ENCODE measurements around the gene ZNF83. TPM values are rescaled to one million over a fixed set of nuclear protein-coding genes. Genes with fewer than 3 reads are reported as not detected.
"Not testable (repeated sequence)": the region's sequence is repeated elsewhere in the genome, so short reads cannot be mapped to it uniquely, and the experiment has no call there.

Gene ZNF83
- total and polyA plus RNA-seq, 3 experiments from 2014 or later = 23.1 to 28.0 (median 26.9) TPM

GRCh38 chr19:52592301-52592700 lies 45.9 kb downstream of the ZNF83 start:
- Histone ChIP-seq H3K4me3 (ENCODE audit: low read length) (no peak overlapping the region), H3K27ac (ENCODE audit: low read depth, low read length) (no peak overlapping the region), H3K36me3 (ENCODE audit: insufficient read depth, low read length) (peaks cover 15% of the 10 kb centered on the region), H3K4me1 (ENCODE audit: insufficient read depth, low read length) (no peaks in the 10 kb centered on the region), H3K27me3 (ENCODE audit: insufficient read depth, low read length, poor library complexity, severe bottlenecking) (no peaks in the 10 kb centered on the region), H3K9me3 (ENCODE audit: low read length) (peaks cover 10% of the 10 kb centered on the region)
- Mint-ChIP-seq H3K4me1 (peaks cover 0 to 2% (median 0%) of the 10 kb centered on the region in 3 donors), H3K4me3 (no peak overlapping the region), H3K36me3 (peaks cover 13 to 58% (median 50%) of the 10 kb centered on the region in 3 donors), H3K27ac (no peak overlapping the region), H3K9me3 (peaks cover under 1 to 35% (median 14%) of the 10 kb centered on the region in 5 donors), H3K27me3 (no peaks in the 10 kb centered on the region)
- CTCF ChIA-PET = no interaction called here
- no peak for DNase-seq
- POLR2A ChIA-PET = no interaction called here

- H3K4me1 Mint-ChIP-seq = peaks cover 0 to 4% (median 0%) of the 10 kb centered on the region in 3 donors
- CTCF ChIA-PET = interaction anchor here (1.0 kb wide), 1 partner anchor 9 kb away, joined by 3 read pairs; no protein-coding TSS in a partner anchor
- DNase-seq = no peak
Measured at GRCh38 chr19:52590728-52591127, 47.4 kb downstream of the ZNF83 start.

GRCh38 chr19:52585604-52586003 lies 52.6 kb downstream of the ZNF83 start:
- no peak overlapping the region for H3K4me3 ChIP-seq (ENCODE audit: low read length)
- no peak overlapping the region for H3K27ac Mint-ChIP-seq
- no peak for DNase-seq
- H3K4me1 Mint-ChIP-seq = peaks cover 0 to 4% (median 0%) of the 10 kb centered on the region in 3 donors
- peaks cover 32% of the 10 kb centered on the region for H3K36me3 ChIP-seq (ENCODE audit: insufficient read depth, low read length)
- H3K9me3 Mint-ChIP-seq = peaks cover 19 to 64% (median 53%) of the 10 kb centered on the region in 5 donors
- CTCF ChIA-PET = no interaction called here
- POLR2A ChIA-PET = no interaction called here
- no peak overlapping the region for H3K4me3 Mint-ChIP-seq
- no peaks in the 10 kb centered on the region for H3K4me1 ChIP-seq (ENCODE audit: insufficient read depth, low read length)
- H3K9me3 ChIP-seq (ENCODE audit: low read length) = peaks cover 35% of the 10 kb centered on the region
- no peak overlapping the region for H3K27ac ChIP-seq (ENCODE audit: low read depth, low read length)
- H3K27me3 ChIP-seq (ENCODE audit: insufficient read depth, low read length, poor library complexity, severe bottlenecking) = no peaks in the 10 kb centered on the region
- H3K36me3 Mint-ChIP-seq = peaks cover 31 to 61% (median 60%) of the 10 kb centered on the region in 3 donors
- no peaks in the 10 kb centered on the region for H3K27me3 Mint-ChIP-seq

More at GRCh38 chr19:52590728-52591127, 47.4 kb downstream of the ZNF83 start:
- Histone ChIP-seq H3K27ac (ENCODE audit: low read depth, low read length) (no peak overlapping the region), H3K36me3 (ENCODE audit: insufficient read depth, low read length) (peaks cover 15% of the 10 kb centered on the region), H3K27me3 (ENCODE audit: insufficient read depth, low read length, poor library complexity, severe bottlenecking) (no peaks in the 10 kb centered on the region), H3K4me1 (ENCODE audit: insufficient read depth, low read length) (no peaks in the 10 kb centered on the region), H3K4me3 (ENCODE audit: low read length) (no peak overlapping the region), H3K9me3 (ENCODE audit: low read length) (peaks cover 2% of the 10 kb centered on the region)
- Mint-ChIP-seq H3K9me3 (peaks cover 0 to 30% (median 15%) of the 10 kb centered on the region in 5 donors), H3K27me3 (no peaks in the 10 kb centered on the region), H3K4me3 (no peak overlapping the region), H3K27ac (peak overlapping the region in 1 of 8 donors; percentile 23), H3K36me3 (peaks cover 16 to 49% (median 44%) of the 10 kb centered on the region in 3 donors)
- POLR2A ChIA-PET = no interaction called here

GRCh38 chr19:52584736-52585440 lies 53.3 kb downstream of the ZNF83 start:
- H3K27ac ChIP-seq (ENCODE audit: low read depth, low read length) = no peak overlapping the region
- no peak overlapping the region for H3K27ac Mint-ChIP-seq
- DNase-seq = no peak
- peaks cover 30 to 63% (median 63%) of the 10 kb centered on the region in 3 donors for H3K36me3 Mint-ChIP-seq
- peaks cover 33% of the 10 kb centered on the region for H3K36me3 ChIP-seq (ENCODE audit: insufficient read depth, low read length)
- ChIA-PET CTCF (no interaction called here), POLR2A (no interaction called here)
- H3K9me3 Mint-ChIP-seq = peaks cover 20 to 71% (median 56%) of the 10 kb centered on the region in 5 donors
- H3K27me3 ChIP-seq (ENCODE audit: insufficient read depth, low read length, poor library complexity, severe bottlenecking) = no peaks in the 10 kb centered on the region
- peaks cover 35% of the 10 kb centered on the region for H3K9me3 ChIP-seq (ENCODE audit: low read length)
- H3K4me1 Mint-ChIP-seq = peaks cover 0 to 4% (median 0%) of the 10 kb centered on the region in 3 donors
- H3K27me3 Mint-ChIP-seq = no peaks in the 10 kb centered on the region
- H3K4me3 Mint-ChIP-seq = no peak overlapping the region
- no peak overlapping the region for H3K4me3 ChIP-seq (ENCODE audit: low read length)
- no peaks in the 10 kb centered on the region for H3K4me1 ChIP-seq (ENCODE audit: insufficient read depth, low read length)

DNA sequence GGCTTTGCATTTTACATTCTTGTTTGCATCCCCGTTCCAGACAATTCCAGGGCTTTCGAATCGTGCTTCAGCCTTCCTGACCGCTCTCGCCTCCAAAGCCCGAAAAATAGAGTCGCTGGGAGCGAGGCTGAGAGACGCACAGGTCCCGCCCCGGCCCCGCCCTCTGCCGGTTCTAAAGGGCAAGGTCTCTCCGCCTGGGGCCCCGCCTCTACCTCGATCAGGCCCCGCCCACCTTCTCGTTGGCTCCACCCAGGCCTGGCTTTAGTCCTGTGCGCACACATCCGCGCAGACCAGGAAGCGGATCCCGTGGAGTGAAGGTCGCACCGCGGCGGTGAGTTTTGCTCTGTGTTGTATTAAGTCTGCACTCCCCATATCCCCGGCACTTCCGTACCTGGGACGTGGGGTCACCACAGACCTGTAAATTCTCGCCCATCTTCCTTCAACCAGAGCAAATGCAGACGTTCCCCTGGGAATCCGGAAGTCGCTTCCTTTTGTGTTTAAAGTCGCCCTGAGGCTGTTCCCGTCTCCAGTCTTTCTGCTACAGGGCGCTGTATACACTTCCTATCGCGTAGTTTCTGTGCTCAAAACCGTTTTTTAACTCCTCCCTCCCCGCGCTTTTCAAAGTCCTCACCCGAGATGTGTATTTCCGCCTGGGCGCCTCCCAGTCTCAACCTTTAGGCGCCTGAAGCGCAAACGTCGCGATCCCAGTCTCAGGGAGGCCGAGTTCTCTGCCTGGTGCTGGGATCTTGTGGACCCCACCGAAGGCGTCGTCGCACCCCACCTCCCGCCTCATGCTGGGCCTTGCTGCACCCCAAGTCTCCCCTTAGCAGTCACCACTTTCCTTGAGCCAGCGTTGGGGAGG lies 67.9 kb downstream of the ZNF83 start, which contains the start of gene ZNF701:
Gene ZNF701, plus strand, starts transcription at position 288 of the 862 bp plus-strand sequence. CDS start 3,861 bp downstream, outside the sequence.
- Histone ChIP-seq H3K27ac (ENCODE audit: low read depth, low read length) (peak within 1 kb of the TSS; percentile 84), H3K27me3 (ENCODE audit: insufficient read depth, low read length, poor library complexity, severe bottlenecking) (no peaks in the 10 kb centered on the region), H3K9me3 (ENCODE audit: low read length) (peaks cover 12% of the 10 kb centered on the region), H3K36me3 (ENCODE audit: insufficient read depth, low read length) (peaks cover 12% of the 10 kb centered on the region), H3K4me3 (ENCODE audit: low read length) (peak within 1 kb of the TSS; percentile 98), H3K4me1 (ENCODE audit: insufficient read depth, low read length) (peaks cover 9% of the 10 kb centered on the region)
- peak within 1 kb of the TSS; percentile 90 to 98 (median 94) for H3K4me3 Mint-ChIP-seq
- peaks cover 38 to 46% (median 41%) of the 10 kb centered on the region in 3 donors for H3K36me3 Mint-ChIP-seq
- ChIA-PET POLR2A (no interaction called here), CTCF (no interaction called here)
- H3K4me1 Mint-ChIP-seq = peaks cover 35 to 50% (median 43%) of the 10 kb centered on the region in 3 donors
- H3K27me3 Mint-ChIP-seq = peaks cover 0 to 2% of the 10 kb centered on the region in 2 donors
- DNase-seq = peak; percentile 93 to 96 (median 94)
- H3K27ac Mint-ChIP-seq = peak within 1 kb of the TSS; percentile 69 to 98 (median 95)
- H3K9me3 Mint-ChIP-seq = peaks cover 0 to 41% (median 19%) of the 10 kb centered on the region in 5 donors

DNA sequence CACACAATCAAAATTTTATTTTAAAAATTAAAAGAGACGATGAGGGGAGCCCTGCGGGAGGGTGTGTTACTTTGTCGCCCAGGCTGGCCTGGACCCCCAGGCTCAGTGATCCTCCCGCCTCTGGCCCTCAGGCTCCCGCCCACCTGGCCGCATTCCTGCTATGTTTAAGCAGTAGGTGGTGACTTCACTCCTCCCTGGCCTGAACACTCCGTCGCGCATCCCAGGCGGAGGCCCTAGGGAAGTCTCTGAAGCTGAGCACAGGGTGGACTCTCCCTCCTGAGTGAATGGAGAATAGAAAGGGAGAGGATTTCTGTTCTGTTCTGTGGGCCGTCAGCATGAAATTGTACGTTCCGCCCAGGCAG lies 68.5 kb downstream of the ZNF83 start:
- POLR2A ChIA-PET; H3K27me3 ChIP-seq (ENCODE audit: insufficient read depth, low read length, poor library complexity, severe bottlenecking); H3K27me3 Mint-ChIP-seq; DNase-seq; CTCF ChIA-PET; H3K4me1 ChIP-seq (ENCODE audit: insufficient read depth, low read length): not testable (repeated sequence)
- H3K36me3 ChIP-seq (ENCODE audit: insufficient read depth, low read length) = peaks cover 10% of the 10 kb centered on the region
- peaks cover 0 to 42% (median 21%) of the 10 kb centered on the region in 5 donors for H3K9me3 Mint-ChIP-seq
- H3K36me3 Mint-ChIP-seq = peaks cover 36 to 40% (median 39%) of the 10 kb centered on the region in 3 donors
- peak overlapping the region; percentile 84 for H3K27ac ChIP-seq (ENCODE audit: low read depth, low read length)
- peak overlapping the region; percentile 90 to 98 (median 94) for H3K4me3 Mint-ChIP-seq
- H3K27ac Mint-ChIP-seq = peak overlapping the region; percentile 63 to 97 (median 92)
- peak overlapping the region; percentile 98 for H3K4me3 ChIP-seq (ENCODE audit: low read length)
- H3K4me1 Mint-ChIP-seq = peaks cover 35 to 50% (median 43%) of the 10 kb centered on the region in 3 donors
- H3K9me3 ChIP-seq (ENCODE audit: low read length) = peaks cover 14% of the 10 kb centered on the region

GRCh38 chr19:52567921-52568320 lies 70.2 kb downstream of the ZNF83 start:
- Histone ChIP-seq H3K4me1 (ENCODE audit: insufficient read depth, low read length) (peaks cover 9% of the 10 kb centered on the region), H3K36me3 (ENCODE audit: insufficient read depth, low read length) (no peaks in the 10 kb centered on the region), H3K27me3 (ENCODE audit: insufficient read depth, low read length, poor library complexity, severe bottlenecking) (no peaks in the 10 kb centered on the region), H3K9me3 (ENCODE audit: low read length) (peaks cover 17% of the 10 kb centered on the region), H3K4me3 (ENCODE audit: low read length) (no peak overlapping the region), H3K27ac (ENCODE audit: low read depth, low read length) (no peak overlapping the region)
- Mint-ChIP-seq H3K27me3 (no peaks in the 10 kb centered on the region), H3K4me1 (peaks cover 31 to 39% (median 32%) of the 10 kb centered on the region in 3 donors), H3K9me3 (peaks cover 4 to 54% (median 35%) of the 10 kb centered on the region in 5 donors), H3K4me3 (no peak overlapping the region), H3K36me3 (peaks cover 22 to 38% (median 38%) of the 10 kb centered on the region in 3 donors), H3K27ac (no peak overlapping the region)
- POLR2A ChIA-PET = no interaction called here
- no peak for DNase-seq
- CTCF ChIA-PET = no interaction called here
